ENCODE data around the gene GLUL.

The GLUL gene

DNA sequence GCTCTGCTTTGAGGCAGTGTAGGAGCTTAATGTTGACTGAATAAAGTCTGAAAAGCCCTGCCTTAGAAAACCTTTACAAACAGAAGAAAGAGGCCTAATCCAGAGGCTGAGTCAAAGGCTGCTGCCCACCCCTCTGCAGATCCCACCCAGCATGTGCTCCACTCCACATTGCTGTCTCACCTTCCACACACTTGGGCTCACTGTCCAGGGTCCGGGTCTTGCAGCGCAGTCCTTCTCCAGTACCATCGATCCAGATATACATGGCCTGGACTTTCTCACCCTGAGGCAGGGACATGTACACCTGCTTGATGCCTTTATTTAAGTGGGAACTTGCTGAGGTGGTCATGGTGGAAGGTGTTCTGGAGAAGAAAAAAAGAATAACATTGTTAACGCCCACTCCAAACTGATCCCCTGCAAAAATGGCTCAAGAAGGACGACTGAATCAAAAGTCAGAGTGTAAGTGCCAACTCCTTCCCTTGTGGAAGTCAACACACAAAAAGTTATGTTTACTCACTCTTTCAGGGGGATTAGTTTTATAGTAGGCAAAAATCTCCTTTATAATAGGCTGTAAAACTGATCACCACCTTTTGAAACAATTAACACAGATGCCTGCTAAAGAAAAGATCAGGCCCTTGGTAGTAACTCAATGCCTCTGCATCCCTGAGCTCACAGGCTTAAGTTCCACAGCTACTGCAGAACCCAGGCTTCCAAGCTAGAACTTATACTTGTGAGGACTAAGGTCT, 3.0 kb downstream of the GLUL start:
- H3K4me3 ChIP-seq (ENCODE audit: low read depth, low read length), result peak overlapping the region; percentile 78
- no peak for DNase-seq (ENCODE audit: low read depth)
- TF ChIP-seq, protein P1, sequence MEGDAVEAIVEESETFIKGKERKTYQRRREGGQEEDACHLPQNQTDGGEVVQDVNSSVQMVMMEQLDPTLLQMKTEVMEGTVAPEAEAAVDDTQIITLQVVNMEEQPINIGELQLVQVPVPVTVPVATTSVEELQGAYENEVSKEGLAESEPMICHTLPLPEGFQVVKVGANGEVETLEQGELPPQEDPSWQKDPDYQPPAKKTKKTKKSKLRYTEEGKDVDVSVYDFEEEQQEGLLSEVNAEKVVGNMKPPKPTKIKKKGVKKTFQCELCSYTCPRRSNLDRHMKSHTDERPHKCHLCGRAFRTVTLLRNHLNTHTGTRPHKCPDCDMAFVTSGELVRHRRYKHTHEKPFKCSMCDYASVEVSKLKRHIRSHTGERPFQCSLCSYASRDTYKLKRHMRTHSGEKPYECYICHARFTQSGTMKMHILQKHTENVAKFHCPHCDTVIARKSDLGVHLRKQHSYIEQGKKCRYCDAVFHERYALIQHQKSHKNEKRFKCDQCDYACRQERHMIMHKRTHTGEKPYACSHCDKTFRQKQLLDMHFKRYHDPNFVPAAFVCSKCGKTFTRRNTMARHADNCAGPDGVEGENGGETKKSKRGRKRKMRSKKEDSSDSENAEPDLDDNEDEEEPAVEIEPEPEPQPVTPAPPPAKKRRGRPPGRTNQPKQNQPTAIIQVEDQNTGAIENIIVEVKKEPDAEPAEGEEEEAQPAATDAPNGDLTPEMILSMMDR (IDR thresholded peaks at IDR 0.05; ENCODE audit: insufficient read depth, low read depth, low read length, missing control alignments), result no peak

DNA sequence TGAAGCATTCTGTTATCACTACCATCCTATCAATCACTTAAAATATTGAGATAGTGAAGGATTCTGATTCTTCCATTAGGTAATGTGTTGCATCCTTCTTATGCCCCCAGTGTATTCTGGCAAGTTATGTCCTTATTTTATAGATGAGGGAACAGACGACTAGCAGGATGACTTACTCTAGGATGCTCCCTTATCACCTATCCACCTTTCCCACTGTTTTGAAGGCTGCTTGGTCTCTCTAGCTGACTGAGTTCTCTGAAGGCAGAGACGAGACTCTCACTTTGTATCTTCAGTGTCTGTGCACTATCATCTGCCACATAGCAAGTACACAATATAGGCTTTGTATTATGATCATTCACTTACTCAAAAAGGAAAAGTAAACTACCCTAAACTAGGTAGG, 4.0 kb downstream of the GLUL start:
- DNase-seq (ENCODE audit: low read depth), result no peak
- TF ChIP-seq, protein P1 (IDR thresholded peaks at IDR 0.05; ENCODE audit: insufficient read depth, low read depth, low read length, missing control alignments), result no peak
- no peak overlapping the region for H3K4me3 ChIP-seq (ENCODE audit: low read depth, low read length)

DNA sequence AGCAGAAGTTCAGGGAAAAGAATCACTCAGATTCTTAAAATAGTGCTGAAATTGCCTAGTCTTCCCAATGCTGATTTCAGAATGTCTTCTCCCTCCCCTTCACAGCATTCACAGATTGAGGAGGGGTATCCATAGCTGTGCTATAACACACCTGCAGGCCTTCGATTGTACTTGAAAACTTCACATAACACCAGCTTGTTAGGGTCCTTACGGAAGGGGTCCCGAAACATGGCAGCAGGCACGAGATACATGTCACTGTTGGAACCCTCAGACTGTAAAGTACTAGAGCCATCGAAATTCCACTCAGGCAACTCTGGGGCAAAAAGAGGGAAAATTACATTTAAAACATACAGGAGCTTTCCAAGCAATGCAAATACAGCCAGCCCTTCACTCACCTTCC, 4.6 kb downstream of the GLUL start:
- TF ChIP-seq, protein P1 (IDR thresholded peaks at IDR 0.05; ENCODE audit: insufficient read depth, low read depth, low read length, missing control alignments), result no peak
- H3K4me3 ChIP-seq (ENCODE audit: low read depth, low read length), result no peak overlapping the region
- DNase-seq (ENCODE audit: low read depth), result no peak

DNA sequence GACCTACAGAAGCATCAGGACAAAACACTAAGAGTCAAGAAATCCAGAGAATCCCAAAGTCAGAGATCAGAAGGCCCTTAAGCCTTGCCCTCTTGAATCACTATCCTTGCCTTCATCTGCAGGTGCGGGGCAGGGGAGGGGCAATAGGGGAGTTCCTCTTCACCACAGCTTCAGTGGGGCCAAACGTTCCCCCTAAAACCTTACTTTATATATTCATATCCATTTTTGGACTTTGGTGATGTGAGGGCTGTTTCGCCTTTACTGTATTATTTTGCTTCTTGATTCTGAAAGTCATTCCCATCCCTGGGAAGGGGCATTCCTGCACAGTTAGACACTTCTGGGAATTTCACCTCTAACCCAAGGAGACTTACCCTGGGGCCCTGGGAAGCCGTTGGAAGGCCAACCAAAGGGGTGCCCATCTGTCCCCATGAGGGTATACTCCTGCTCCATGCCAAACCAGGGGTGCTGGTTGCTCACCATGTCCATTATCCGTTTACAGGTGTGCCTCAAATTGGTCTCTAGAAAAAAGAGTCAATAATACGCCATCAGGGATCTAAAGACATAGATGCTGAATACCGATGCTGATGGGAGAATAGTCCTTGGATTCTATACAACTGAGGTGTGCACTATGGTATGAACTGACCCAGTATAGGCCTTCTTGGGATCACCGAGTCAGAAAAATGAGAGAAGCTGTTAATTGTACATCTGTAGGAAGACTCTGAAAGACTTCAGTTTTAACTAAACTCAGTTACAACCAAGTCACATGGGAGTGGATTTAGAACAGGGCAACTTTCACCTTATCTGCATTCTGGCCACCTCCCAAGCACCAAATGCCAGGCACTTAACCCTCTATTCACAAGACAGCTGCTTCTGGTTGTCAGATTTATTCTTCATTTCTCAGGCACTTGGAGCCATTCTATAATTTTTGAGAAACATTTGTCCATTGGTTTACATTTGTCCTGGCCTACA, 5.4 kb downstream of the GLUL start:
- no peak overlapping the region for H3K4me3 ChIP-seq (ENCODE audit: low read depth, low read length)
- no peak for DNase-seq (ENCODE audit: low read depth)
- TF ChIP-seq, protein P1 (IDR thresholded peaks at IDR 0.05; ENCODE audit: insufficient read depth, low read depth, low read length, missing control alignments), result no peak

DNA sequence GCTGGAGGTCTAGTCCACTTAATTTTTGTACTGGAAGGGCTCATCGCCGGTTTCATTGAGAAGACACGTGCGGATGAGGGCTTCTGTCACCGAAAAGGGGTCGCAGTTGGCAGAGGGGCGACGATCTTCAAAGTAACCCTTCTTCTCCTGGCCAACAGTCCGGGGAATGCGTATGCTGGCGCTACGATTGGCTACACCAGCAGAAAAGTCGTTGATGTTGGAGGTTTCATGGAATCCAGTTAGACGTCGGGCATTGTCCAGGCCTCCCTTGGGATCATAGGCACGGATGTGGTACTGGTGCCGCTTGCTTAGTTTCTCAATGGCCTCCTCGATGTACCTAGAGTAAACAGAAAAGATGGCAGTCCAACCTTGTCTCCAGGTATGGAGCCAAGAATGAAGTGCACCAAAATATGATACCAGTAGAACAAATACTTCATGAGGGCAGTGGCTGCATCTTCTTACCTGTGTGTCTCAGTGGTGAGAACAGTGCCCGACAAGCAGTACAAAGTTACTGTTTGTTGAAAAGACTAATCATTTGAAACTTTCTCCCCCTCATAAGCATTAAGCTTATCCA, 7.1 kb downstream of the GLUL start:
- TF ChIP-seq, protein P1 (IDR thresholded peaks at IDR 0.05; ENCODE audit: insufficient read depth, low read depth, low read length, missing control alignments), result no peak
- no peak for DNase-seq (ENCODE audit: low read depth)
- no peak overlapping the region for H3K4me3 ChIP-seq (ENCODE audit: low read depth, low read length)

DNA sequence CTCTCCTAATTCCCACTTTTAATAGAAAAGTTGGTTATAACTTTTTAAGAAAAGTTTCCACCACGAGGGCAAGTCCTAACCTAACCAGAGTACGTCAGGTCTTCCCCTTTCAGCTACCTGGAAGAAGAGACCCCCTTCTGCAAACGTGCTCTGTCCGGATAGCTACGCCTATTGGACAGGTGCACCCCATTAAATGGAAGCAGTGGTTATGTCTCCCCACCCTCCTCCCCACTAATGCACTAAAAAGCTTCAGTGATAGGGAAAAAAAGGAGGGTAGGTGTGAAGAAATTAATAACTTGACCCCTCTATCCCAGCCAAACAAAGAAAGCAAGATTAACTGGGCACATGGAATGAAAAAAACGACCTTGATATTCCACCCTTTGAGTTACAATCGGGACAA, 7.7 kb downstream of the GLUL start:
- H3K4me3 ChIP-seq (ENCODE audit: low read depth, low read length), result no peak overlapping the region
- no peak for DNase-seq (ENCODE audit: low read depth)
- TF ChIP-seq, protein P1 (IDR thresholded peaks at IDR 0.05; ENCODE audit: insufficient read depth, low read depth, low read length, missing control alignments), result no peak

All from GM12865 (cell line).